OCI-M2 (cell line): ENCODE measurements around the gene CFAP100.

Experiments
- DNase-seq: peaks from one replicate; lab custom pipeline; 2025; ENCODE audit not compliant: unreplicated experiment; lab: John Stamatoyannopoulos, UW

The CFAP100 gene

DNA sequence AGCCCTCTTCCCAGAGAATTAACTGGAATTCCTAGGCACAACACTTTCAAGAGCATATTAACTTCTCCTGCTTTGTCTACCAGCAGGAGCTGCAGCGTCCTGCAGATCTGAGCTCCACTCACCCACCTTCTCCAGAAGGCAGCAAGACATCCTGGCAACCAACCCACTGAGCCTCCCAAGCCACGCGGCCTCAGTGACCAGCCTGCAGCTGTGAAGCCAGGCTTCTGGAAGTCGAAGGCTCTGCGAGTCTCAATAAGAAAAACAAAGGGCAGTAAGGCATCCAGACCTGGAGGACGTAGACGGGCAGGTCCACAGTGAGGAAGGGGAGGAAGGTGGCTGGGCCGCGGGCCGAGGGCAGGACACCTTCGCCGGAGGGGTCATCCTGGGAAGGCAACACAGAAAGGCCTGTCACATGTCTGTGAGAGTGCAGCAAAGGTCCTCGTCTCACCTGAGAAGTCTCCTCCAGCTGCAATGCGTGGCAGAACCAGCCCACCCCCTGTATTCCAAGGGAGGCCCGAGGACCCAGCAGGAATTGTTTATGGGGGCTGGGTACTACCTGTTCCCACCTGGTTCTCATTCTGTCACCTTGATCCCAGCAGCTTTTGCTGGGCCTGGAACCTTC is 44.7 kb downstream of the CFAP100 start:
- DNase-seq = no peak

DNA sequence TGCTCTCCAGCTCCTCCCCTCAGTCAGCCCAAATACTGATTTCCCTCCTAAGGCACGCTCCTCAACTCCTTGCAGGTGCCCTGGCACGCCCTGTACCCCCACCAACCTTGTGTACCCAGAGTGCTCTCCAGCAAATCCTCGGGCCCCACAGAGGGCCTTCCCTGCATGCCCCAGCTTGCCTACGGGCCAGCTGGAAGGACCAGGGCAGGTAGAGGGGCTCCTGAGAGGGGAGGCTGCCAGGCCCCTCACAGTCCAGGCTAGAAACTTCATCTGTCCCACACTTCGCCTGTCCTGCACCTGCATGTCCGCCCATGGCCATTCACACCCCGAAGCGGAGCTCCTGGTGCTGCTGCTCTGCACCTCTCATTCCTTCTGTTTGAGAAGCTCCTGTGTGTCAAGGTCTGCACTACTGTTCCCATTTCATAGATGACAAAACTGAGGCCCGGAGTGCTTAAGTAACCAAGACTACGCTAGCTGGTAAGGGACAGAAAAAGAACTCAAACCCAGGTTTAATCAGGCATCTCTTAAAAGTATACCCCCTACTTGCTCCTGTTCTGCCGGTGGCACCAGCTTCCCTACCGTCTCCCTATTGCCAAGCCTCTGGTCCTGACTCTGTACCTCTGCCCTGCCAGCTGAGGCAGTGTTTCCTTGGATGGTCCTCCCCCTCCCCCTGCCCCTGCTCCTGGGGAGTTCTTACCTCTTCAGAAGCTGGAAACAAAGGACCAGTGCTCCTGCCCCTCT is 45.4 kb downstream of the CFAP100 start:
- DNase-seq = no peak

DNA sequence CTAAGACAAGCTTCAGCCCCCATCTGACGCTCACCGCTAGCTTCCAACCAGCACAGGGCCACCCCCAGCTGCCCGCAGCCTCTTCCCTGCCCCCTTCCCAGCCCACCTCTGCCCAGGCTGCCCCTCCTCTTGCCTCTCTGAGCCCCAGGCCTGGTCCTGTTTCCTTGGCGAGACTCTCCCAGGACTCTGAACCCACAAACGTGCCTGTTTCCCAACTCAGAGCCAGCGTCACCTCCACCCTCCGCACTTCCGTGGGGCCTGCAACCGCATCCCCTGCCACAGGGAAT is 45.9 kb downstream of the CFAP100 start:
- DNase-seq = no peak

DNA sequence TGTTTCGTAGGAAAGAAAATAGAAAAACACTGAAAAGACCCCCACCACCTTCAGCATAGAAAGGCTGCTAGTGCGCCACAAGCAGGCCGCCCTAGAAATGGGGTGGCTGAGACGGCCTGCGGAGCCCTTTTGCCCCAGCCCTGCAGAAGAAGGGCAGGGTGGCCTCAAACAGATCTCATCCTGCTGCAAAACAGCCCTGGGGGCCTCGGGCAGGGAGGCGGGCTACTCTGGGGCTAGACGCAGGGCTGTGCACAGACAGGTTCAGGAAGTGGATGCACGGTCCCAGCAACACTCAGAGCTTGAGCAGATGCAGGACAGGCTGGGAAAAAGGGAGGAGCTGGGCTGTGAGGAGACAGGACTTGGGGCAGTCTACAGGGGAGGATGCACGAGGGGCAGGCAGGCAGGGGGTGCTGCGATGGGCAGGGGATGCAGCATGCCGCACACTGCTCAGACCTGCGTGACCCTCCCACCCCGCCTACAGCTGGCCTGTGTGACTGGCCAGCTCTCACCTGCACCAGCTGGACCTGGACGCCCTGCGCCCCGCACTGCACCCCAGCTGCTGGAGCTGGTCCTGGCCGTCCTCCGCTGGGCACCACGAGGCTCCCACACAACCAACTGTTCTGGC is 46.7 kb downstream of the CFAP100 start:
- no peak for DNase-seq

DNA sequence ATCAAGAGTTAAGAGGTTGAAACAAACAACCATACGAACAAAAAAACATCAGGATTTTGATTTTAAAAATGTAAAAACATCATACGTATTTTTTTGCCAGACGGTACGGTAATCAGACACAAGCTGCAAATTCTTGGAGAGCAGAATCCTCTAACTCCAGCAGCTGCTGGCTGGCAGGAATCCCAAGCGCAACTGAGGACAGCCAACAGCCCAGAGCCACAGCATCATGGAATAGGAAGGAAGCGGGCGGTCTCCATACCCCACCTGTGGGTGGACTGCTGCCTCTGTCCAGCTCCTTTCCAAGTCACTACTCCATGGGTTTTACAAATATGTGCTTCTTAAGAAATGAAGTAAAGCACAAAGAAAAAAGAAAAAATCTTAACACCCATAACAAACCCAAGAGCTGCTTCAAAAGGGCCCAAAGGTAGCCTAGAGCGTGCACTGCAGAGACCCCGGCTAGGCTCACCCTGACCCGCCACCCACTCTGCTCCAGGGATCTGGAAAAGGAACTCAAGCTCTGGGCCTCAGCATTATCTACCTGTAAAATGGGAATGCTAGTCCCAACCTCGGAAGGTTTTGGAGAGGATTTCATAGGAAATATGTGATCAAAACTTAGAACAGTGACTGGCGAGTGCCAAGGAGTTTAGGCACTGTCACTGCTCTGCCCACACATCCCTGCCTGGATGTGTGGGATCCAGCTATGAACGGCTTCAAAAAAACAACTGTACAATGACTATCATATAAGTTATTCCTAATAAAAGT is 47.6 kb downstream of the CFAP100 start:
- DNase-seq = no peak

DNA sequence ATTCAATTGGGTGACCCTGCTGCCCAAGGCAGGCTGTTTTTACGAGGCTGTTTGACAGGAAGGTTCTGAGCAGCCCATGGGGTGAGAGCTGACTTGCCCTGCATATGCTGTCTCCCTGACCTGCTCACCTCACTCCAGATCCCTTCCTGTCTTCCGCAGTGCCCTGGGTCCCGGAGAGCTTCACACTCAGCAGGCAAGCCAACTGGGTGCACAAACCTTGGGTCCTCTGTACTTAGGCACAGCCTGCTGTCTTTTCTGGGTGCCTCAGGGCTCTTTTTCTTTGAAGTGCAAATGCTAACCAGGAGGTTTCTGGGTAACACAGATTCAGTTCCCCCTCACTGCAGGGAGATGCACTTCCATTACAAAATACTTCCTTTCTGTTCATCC is 48.1 kb downstream of the CFAP100 start:
- DNase-seq = no peak

DNA sequence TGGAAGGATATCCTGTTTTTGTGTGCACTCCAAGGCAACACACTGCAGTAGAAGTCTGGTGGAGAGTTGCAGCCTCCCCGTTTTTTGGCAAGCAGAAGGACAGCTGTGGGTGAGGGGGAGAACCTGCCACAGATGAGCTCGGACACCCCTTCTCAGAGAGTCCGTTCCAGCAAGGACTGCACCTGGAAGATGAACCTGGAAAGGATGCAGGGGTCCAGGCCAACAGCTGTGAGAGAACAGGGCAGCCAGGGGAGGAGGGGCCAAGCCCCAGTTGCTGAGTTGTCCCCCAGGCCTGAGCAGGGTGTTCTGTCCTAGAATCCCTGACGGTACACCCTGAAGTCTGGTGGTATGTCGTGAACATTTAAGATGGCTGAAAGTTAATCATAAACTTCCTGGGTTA is 50.8 kb downstream of the CFAP100 start:
- no peak for DNase-seq

DNA sequence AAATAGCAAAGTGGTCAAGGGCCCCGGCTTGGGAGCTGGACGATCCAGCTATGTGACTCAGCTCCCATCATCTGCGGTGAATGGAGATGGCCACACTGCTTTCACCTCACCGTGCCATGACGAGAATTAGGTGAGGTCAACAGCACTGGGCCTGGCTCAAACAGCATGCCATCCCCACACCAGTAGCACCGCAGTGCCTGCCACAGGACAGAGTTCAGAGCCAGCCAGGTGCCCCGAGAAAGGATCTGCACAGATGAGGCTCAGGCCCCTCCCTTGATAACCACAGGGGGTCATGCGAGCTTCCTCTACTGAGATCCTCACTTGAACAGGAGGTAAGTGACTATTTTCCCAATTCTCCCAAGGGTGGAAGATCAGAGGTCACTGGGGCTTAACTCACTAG is 51.6 kb downstream of the CFAP100 start:
- DNase-seq = no peak

DNA sequence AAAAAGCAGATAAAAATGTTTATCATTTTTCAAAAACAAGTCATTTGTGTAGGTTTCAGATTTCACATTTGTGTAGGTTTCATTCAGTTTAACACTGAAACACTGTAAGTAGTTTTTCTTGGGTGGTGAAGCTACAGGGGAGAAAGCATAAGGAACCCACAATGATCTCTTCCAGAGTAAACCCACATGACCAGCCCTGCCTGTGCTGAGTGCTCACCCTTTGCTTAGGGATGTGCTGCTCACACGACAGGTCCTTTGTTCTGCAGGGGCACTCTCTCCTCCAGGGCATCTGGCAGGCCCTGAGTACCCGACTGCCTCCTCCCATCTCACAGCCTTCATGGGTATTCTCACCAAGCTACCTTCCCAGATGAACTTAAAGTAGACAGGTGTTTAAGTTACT is 52.1 kb downstream of the CFAP100 start:
- DNase-seq = no peak

DNA sequence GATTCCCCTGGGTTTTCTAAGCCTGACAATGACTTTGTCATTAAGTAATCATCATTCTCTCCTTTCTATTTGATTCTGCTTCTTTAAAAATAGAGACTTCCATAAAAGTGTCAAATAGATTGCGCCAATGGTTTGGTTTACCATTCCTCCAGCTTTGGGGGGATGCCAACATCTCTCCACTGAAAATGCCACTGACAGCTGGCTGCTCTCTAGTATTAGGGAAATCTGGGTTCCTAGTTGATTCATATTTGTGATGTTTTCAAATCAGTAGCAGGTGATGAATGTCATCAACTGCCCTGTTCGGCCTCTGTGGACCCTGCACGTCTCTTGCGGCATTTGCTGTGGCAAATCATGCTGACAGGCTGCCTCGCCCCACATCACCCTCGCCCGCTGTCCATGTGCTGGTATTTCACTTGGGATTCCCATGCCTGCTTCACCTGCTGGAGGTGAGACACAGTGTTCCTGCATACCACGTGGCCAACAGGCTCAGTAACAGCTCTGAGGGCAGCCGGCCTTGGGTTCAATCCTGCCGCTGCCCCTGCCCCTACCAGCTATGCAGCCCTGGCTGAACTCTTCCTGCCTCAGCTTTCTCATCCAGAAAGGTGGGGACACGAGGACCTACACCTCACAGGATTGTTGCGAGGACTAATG is 52.9 kb downstream of the CFAP100 start:
- DNase-seq = no peak

DNA sequence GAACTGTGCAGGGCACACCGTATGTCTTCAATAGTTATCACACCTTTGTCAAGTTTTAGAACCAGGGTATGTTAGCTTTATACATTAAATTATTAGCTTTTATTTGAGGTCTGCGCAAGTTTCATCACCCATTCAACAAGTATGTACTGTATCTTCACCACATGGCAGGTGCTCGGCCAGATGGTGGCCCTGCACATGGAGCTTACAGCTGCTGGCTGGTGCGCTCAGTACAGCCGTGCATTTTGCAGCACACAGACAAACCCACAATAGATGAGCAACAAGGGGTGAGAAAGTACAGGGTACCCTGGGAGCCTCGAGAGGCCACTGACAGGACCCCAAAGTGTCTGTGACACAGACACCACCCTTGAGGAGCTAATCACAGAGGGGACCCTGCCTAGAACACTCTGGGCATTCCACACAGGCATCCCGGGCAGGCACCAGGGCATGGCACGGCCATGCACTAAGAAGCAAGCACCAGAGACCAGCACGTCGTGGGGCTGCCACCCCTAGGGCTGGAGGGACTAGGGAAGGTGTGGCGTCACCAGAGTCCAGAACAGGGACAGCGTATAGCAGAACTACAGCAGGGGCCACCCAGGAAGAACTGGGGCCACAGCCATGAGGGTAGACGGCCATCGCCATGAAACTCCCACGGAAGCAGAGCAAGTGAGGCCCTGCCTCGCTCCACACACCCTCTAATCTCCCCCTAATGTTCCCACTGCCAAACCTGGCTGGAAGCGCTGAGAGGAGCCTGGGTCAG is 53.6 kb downstream of the CFAP100 start:
- DNase-seq = no peak

DNA sequence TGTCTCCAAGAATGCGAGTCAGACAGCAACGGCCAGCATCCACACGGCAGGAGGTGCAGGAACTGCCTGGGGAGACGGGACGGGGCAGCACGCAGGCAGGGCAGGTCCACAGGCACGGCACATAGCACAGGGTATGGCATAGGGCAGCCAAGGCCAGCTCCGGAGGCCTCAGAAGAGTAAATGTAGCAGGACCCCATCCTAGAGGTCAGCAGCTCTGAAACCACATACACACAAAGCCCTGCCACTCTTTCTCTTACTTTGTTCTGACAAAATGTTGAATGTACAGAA is 54.1 kb downstream of the CFAP100 start:
- DNase-seq = no peak

DNA sequence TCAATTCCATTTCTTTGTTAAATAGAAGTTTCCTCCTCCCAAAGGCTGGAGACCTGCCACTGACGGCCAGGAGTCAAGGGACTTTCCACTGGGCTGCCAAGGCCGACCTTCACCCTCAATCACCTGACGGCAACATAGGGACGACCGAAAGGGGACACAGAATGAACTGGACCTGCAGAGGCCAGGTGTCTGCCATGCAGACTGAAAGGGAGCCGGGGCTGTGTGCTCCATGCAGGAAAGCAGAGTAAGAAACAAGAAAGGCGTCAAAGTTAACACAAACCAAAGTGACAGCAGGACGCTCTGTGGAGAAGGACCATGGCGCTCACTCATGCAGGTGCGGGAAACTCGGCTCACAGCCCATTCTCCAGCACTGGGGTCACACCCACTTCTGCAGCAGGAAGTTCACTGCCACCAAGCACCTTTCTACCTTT is 54.9 kb downstream of the CFAP100 start:
- no peak for DNase-seq

DNA sequence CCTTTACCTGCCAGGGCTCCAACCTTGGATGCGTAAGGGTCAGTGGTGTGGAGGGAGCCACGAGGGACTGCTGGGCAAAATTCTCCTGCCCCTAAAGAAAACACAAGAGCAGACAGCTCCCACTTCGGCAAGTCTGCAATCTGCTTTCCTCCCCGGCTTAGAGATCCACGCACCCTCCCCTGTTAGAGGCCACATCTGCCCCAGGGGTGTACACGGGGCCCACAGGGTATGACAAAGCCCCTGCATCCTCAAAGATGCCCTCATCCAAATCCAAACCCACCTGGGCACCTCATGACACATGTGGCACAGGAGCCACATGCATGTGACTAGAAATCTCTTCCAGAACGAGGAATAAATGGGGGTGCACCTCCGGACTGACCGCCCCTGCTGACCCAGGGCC is 55.5 kb downstream of the CFAP100 start:
- no peak for DNase-seq

DNA sequence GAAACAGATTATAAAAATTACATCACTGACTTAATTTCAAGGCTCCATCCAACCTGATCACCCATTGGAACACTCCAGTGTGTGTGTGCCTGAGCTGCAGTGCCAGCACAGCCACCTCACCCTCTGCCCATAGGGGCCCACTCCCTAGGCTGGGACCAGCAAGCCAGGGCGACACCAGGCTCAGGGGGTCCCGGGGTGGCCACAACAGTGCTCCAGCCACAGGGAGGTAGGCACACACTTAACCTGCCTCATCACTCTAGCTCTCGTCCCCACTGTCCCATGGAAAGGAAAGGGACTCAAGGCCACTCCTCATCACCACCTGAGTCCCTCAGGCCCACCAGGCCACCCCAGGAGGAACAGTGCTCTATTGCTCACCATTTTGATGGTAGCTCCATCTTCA is 56.0 kb downstream of the CFAP100 start:
- DNase-seq = no peak

DNA sequence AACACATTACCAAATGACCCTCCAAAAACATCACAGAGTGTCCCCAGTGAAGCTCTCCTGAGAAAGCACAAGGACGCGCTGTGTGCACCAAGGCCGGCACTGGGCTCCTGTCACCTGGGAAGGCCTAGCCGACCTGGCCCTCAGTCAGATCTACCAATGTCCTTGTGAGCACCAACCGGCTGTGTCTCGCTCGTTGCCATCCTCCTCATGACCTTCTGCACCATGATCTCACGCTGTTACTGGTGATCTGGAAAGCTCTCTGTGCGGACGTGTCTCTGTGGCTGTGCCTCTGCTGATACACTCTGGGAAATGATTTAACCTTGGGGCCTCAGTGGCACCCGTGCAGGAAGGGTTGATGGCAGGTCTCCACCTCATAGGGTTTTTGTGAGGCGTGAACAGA is 56.8 kb downstream of the CFAP100 start:
- DNase-seq = no peak

DNA sequence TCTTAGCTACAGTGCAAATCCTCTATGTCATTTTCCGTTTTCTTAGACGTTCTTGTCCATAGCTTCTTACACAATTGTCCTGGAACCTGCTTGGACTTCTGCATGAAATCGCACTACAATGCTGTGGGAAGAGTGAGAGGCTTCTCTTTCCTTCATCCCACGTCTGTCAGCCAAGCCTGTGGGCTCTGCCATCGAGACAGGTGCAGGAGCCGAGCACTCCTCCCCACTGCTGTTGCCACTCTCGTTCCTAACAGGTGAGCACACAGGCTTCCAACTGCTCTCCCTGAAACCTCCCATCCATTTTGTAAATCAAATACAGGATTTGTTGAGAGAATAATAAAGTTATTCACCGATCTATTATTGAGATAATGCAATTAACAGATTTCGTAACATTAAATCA is 57.5 kb downstream of the CFAP100 start:
- DNase-seq = no peak

DNA sequence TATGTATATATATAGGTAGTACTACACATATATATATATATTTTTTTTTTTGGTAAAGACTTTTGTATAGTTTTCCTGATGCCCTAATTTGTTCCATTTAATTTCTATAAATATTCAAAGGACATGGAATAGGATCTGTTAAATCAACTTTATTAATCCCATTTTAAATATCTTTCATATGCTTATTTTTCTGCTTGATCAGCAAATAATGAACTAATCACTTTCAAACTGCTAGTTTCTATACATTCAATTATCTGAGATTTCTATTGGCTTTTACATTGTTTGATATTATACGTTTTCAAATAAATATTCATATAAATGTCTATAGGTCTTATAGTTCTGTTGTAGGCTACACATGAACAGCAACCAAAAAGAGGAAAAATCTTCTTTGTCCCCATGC is 59.3 kb downstream of the CFAP100 start:
- DNase-seq = no peak

DNA sequence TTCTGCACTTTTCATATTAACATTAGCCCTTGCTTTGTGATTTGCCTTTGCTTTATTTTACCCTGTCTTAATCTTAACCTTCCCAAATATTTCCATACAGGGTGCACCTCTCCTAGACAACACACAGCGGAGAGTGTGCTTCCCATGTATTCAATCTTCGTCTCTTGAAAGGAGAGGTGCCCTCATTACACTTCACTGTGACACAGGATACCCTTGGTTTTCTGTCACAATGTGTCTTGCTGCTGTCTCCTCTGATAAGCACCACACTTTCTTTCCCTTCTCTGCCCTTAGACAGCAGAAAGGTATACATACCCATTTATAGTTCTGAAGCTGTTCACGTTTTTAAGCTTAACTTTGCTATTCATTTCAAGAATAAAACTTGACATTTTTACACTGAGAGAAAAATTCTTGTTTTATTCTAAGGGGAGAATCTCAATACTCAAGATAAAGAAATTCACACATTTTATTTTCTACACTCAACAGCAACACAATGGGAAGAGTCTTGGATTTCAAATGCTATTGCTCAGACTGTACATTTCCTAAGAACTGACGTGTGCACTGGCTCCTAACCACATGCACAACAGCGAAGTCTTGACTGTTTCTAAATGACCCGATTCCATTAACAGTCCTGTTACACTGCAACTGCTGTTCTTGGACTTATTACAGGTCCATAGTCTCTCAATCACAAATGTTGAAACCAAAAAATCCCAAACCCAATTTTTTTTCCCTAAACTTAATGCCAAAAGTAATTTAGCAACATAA is 59.9 kb downstream of the CFAP100 start:
- DNase-seq = no peak

DNA sequence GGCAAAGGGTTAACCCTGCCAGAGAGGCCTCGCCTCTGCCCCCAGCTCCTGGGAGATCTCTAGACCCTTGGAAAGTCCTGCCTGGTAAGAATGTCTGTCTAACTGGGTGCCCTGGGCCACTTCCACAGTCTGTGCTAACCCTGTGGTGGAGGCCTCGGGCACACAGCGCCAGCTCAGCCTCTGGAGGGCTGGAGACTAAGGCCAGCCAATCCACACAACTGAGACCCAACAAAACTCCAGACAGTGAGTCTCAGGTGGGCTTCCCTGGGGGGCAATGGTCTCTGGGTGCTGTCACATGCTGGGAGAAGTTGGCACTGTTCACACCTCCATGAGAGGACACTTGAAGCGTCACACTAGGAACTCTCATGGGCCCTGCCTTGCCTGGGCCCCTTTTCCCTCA is 61.5 kb downstream of the CFAP100 start:
- DNase-seq = no peak
